Hepatocyte (in vitro differentiated cells): ENCODE data around the gene DUOX2.
"Not testable (repeated sequence)": the region's sequence is repeated elsewhere in the genome, so short reads cannot be mapped to it uniquely, and the experiment has no call there.

ENCODE experiments used
- EZH2 ChIP-seq: fragments of 200-600 bp; sonication (generic); IDR thresholded peaks from 2 replicates; pipeline ENCODE4 v1.6.1; 2016; ENCODE audit warnings: antibody characterized with exemption, mild to moderate bottlenecking, borderline replicate concordance
- TF ChIP-seq, protein P1 (sequence below): fragments of 200-600 bp; sonication (generic); IDR thresholded peaks from 2 replicates; pipeline ENCODE4 v1.5.1; 2016; ENCODE audit warnings: antibody characterized with exemption, mild to moderate bottlenecking; ENCODE audit not compliant: poor library complexity

DNA sequence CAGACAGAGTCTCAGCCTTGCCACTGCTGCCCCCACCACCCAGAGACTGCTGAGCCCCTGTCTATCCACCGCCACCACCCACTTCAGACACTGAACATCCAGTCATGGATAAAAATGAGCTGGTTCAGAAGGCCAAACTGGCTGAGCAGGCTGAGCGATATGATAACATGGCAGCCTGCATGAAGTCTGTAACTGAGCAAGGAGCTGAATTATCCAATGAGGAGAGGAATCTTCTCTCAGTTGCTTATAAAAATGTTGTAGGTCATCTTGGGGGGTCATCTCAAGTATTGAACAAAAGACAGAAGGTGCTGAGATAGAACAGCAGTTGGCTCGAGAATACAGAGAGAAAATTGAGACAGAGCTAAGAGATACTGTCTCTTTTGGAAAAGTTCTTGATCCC, 61.3 kb downstream of the DUOX2 start:
- TF ChIP-seq, protein P1, sequence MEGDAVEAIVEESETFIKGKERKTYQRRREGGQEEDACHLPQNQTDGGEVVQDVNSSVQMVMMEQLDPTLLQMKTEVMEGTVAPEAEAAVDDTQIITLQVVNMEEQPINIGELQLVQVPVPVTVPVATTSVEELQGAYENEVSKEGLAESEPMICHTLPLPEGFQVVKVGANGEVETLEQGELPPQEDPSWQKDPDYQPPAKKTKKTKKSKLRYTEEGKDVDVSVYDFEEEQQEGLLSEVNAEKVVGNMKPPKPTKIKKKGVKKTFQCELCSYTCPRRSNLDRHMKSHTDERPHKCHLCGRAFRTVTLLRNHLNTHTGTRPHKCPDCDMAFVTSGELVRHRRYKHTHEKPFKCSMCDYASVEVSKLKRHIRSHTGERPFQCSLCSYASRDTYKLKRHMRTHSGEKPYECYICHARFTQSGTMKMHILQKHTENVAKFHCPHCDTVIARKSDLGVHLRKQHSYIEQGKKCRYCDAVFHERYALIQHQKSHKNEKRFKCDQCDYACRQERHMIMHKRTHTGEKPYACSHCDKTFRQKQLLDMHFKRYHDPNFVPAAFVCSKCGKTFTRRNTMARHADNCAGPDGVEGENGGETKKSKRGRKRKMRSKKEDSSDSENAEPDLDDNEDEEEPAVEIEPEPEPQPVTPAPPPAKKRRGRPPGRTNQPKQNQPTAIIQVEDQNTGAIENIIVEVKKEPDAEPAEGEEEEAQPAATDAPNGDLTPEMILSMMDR, result not testable (repeated sequence)
- TF ChIP-seq EZH2, result not testable (repeated sequence)
